ENCODE data around the gene PEX11B. TPM values are rescaled to one million over a fixed set of nuclear protein-coding genes. Genes with fewer than 3 reads are reported as not detected.
A peak's percentile ranks its signal among the peaks of the same experiment; 100 is the strongest.
"Not testable (repeated sequence)": the region's sequence is repeated elsewhere in the genome, so short reads cannot be mapped to it uniquely, and the experiment has no call there.

The PEX11B gene
- total RNA-seq, 1 donor from 2014 or later, result 32.2 TPM

DNA sequence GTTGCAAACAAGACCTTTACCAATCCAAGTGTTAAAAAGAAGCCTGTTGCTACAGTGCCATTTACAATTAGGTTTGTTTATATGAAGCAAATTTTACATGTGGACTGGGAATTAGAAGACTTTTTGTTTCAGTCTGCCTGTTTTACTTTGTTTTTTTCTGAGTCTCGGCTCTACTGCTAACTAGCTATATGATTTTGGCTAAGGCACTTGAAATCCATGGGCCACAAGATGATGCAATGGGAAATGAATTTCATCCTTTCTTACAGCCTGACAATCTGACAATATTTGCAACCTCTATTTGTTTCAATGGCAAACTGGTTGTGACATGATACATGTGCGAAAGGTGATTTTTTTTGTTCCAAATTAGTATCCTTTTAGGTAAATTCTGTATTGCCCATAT, 3.7 kb upstream of the PEX11B start:
- peaks cover 29% of the 10 kb centered on the region for H3K4me1 Mint-ChIP-seq (ENCODE audit: unreplicated experiment)
- H3K27ac Mint-ChIP-seq, result no peak overlapping the region
- H3K27me3 Mint-ChIP-seq, result no peaks in the 10 kb centered on the region
- no peak for DNase-seq (ENCODE audit: extremely low spot score, unreplicated experiment)
- peaks cover 6% of the 10 kb centered on the region for H3K36me3 Mint-ChIP-seq
- no peaks in the 10 kb centered on the region for H3K9me3 Mint-ChIP-seq
- H3K4me3 Mint-ChIP-seq, result no peak overlapping the region
- TF ChIP-seq, protein P1, sequence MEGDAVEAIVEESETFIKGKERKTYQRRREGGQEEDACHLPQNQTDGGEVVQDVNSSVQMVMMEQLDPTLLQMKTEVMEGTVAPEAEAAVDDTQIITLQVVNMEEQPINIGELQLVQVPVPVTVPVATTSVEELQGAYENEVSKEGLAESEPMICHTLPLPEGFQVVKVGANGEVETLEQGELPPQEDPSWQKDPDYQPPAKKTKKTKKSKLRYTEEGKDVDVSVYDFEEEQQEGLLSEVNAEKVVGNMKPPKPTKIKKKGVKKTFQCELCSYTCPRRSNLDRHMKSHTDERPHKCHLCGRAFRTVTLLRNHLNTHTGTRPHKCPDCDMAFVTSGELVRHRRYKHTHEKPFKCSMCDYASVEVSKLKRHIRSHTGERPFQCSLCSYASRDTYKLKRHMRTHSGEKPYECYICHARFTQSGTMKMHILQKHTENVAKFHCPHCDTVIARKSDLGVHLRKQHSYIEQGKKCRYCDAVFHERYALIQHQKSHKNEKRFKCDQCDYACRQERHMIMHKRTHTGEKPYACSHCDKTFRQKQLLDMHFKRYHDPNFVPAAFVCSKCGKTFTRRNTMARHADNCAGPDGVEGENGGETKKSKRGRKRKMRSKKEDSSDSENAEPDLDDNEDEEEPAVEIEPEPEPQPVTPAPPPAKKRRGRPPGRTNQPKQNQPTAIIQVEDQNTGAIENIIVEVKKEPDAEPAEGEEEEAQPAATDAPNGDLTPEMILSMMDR (conservative IDR thresholded peaks at IDR 0.05), result no peak

GRCh38 chr1:145920297-145920696, 1.8 kb upstream of the PEX11B start:
- Mint-ChIP-seq H3K4me3 (peak overlapping the region; percentile 97), H3K27ac (peak overlapping the region; percentile 53)

DNA sequence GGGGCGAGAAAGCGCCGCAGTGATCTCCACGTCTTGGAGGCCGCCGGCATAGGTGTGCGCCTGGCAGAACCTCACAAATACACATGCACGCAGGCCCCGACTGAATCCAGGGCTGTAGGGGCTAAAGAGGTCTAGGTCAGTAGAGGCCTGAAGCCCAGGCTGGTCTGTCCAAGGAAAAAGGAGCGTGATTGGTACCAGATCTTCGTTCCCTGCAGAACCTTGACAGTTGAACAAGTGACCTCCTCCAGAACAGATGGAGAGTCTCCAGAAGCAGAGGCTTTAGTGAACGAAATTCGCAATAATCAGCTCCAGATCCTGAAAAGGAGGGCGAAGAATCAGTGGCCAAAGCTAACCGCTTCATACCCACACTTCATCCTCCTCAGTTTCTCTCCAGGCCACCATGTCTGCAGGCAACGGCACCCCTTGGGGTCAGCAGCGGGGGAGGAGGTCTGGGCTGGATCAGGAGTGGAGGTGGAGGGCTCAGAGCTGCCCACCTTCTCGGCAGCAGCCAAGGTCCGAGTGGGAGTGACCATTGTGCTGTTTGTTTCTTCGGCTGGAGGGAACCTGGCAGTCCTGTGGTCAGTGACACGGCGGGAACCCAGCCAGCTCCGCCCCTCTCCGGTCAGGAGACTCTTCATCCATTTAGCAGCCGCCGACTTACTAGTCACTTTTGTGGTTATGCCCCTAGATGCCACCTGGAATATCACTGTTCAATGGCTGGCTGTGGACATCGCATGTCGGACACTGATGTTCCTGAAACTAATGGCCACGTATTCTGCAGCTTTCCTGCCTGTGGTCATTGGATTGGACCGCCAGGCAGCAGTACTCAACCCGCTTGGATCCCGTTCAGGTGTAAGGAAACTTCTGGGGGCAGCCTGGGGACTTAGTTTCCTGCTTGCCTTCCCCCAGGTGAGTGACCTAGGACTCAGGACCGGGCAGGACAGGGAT, 749 bp upstream of the PEX11B start:
- H3K4me1 Mint-ChIP-seq (ENCODE audit: unreplicated experiment), result peaks cover 26% of the 10 kb centered on the region
- H3K36me3 Mint-ChIP-seq, result no peaks in the 10 kb centered on the region
- peak overlapping the region; percentile 97 for H3K27ac Mint-ChIP-seq
- no peak for DNase-seq (ENCODE audit: extremely low spot score, unreplicated experiment)
- H3K4me3 Mint-ChIP-seq, result peak overlapping the region; percentile 97
- no peaks in the 10 kb centered on the region for H3K27me3 Mint-ChIP-seq
- no peaks in the 10 kb centered on the region for H3K9me3 Mint-ChIP-seq
- TF ChIP-seq, protein P1 (conservative IDR thresholded peaks at IDR 0.05), result no peak

More at GRCh38 chr1:145920297-145920696, 1.8 kb upstream of the PEX11B start:
- H3K9me3 Mint-ChIP-seq; H3K27me3 Mint-ChIP-seq; DNase-seq (ENCODE audit: extremely low spot score, unreplicated experiment); H3K36me3 Mint-ChIP-seq: not testable (repeated sequence)
- H3K4me1 Mint-ChIP-seq (ENCODE audit: unreplicated experiment), result peaks cover 26% of the 10 kb centered on the region

DNA sequence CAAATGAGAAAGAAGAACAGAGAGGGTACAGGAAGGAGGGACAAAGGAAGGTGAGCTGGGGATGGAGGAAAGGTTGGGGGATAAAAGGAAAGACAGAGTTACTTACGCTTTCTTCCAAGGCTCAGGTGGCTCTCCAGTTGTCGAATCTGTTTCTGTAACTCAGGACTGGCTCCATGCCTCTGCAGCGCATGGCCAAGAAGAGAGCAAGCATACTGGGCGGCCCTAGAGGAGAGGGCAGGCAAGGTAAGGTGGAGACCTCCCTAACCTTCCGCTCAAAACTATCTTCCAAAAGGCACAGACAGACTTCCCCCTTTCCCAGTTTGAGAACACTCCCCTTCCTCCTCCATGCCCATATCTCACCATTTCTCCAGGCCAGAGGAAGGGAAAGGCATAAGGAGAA, 922 bp downstream of the PEX11B start:
- DNase-seq (ENCODE audit: extremely low spot score, unreplicated experiment), result no peak
- Mint-ChIP-seq H3K4me1 (ENCODE audit: unreplicated experiment) (peaks cover 26% of the 10 kb centered on the region), H3K27ac (peak overlapping the region; percentile 97), H3K9me3 (no peaks in the 10 kb centered on the region), H3K27me3 (no peaks in the 10 kb centered on the region), H3K4me3 (peak overlapping the region; percentile 97), H3K36me3 (no peaks in the 10 kb centered on the region)
- TF ChIP-seq, protein P1 (conservative IDR thresholded peaks at IDR 0.05), result no peak

DNA sequence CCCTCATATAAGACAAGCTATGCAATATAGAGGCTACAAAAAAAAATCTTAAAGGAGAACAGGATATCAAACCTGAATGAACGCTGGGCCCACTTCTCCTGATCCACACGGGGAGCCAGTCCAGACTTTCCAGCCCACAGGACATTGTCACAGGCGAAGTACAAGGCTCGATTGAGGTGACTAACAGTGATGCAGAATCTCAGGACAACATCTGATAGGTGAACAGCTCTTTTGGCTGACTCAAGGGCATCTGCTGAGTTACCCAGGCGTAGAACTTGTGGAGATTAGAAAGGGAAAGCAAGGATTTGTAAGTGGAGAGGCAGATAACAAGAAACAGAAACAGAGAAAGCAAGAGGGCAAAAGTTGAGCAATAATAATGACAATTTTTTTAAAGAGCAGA, 1.8 kb downstream of the PEX11B start:
- no peak for DNase-seq (ENCODE audit: extremely low spot score, unreplicated experiment)
- H3K36me3 Mint-ChIP-seq, result no peaks in the 10 kb centered on the region
- H3K4me3 Mint-ChIP-seq, result peak overlapping the region; percentile 97
- H3K27ac Mint-ChIP-seq, result peak overlapping the region; percentile 73
- TF ChIP-seq, protein P1 (conservative IDR thresholded peaks at IDR 0.05), result no peak
- H3K9me3 Mint-ChIP-seq, result no peaks in the 10 kb centered on the region
- H3K27me3 Mint-ChIP-seq, result no peaks in the 10 kb centered on the region
- peaks cover 26% of the 10 kb centered on the region for H3K4me1 Mint-ChIP-seq (ENCODE audit: unreplicated experiment)

DNA sequence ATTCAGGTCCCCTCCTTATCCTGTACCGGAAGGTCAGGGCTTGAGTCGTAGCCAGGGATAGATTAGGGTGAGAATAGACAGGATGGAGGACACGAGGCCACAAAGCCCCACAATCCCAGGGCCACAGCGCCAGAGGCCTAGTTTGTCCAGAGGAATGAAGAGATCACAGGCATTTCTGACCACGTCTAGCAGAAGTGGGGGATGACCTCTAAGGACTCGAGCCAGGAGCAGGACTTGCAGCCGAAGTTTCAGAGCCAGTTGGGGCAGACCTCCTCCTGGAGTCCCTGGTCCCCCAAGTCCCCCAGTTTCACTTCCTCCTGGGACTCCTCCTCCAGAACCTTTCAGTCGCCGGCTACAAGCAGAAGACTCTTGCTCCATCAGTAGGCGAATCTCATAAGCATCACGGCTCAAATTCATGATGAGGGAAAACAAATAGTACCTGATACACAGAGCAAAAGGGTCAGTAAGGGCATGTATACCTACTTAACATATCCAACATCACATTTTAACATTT, 6.3 kb downstream of the PEX11B start:
- DNase-seq (ENCODE audit: extremely low spot score, unreplicated experiment), result no peak
- H3K27me3 Mint-ChIP-seq, result no peaks in the 10 kb centered on the region
- no peaks in the 10 kb centered on the region for H3K36me3 Mint-ChIP-seq
- H3K27ac Mint-ChIP-seq, result no peak overlapping the region
- no peak overlapping the region for H3K4me3 Mint-ChIP-seq
- no peaks in the 10 kb centered on the region for H3K9me3 Mint-ChIP-seq
- TF ChIP-seq, protein P1 (conservative IDR thresholded peaks at IDR 0.05), result no peak
- peaks cover 9% of the 10 kb centered on the region for H3K4me1 Mint-ChIP-seq (ENCODE audit: unreplicated experiment)
